Natural killer cell (primary cell): ENCODE measurements around the gene BTNL3. TPM values are rescaled to one million over a fixed set of nuclear protein-coding genes. Genes with fewer than 3 reads are reported as not detected.

ENCODE experiments used
- ATAC-seq, 3 donors: fragments of 150-1000 bp in 2 of 3; fragments of 200-7000 bp in 1 of 3; cut with Tn5 transposase; 1 replicate in 1 of 3; 2 replicates in 2 of 3; pipeline ENCODE4 v1.10.0; 2021; ENCODE audit warnings: mild to moderate bottlenecking in 2 of 3, moderate library complexity in 2 of 3
- DNase-seq, 2 donors: peaks; one replicate each; pipeline versions ENCODE4 v3.0.0 to v3.0.0-alpha.2; 2013 to 2021; ENCODE audit warnings: mixed read lengths in 1 of 2
- H3K27ac ChIP-seq: one replicate; pipeline ENCODE4 v1.5.1; 2013; ENCODE audit warnings: mild to moderate bottlenecking, low read length
- H3K27me3 ChIP-seq: one replicate; pipeline ENCODE4 v1.6.1; 2013; ENCODE audit warnings: low read length; ENCODE audit not compliant: control insufficient read depth, insufficient read depth
- H3K36me3 ChIP-seq: one replicate; pipeline ENCODE4 v1.6.1; 2013; ENCODE audit warnings: low read length; ENCODE audit not compliant: control insufficient read depth, insufficient read depth
- H3K4me1 ChIP-seq: one replicate; pipeline ENCODE4 v1.6.1; 2013; ENCODE audit warnings: low read length; ENCODE audit not compliant: control insufficient read depth, insufficient read depth
- H3K4me3 ChIP-seq: one replicate; pipeline ENCODE4 v1.5.1; 2013; ENCODE audit warnings: low read length
- H3K9me3 ChIP-seq: one replicate; pipeline ENCODE4 v1.6.1; 2013; ENCODE audit warnings: low read length; ENCODE audit not compliant: control insufficient read depth, insufficient read depth
- H3K27ac Mint-ChIP-seq, 2 donors: one replicate each; pipeline ENCODE4 v1.8.0; 2022; ENCODE audit warnings: mild to moderate bottlenecking in 2 of 2, mixed read lengths in 2 of 2, moderate library complexity in 1 of 2
- H3K27me3 Mint-ChIP-seq, 2 donors: one replicate each; pipeline ENCODE4 v1.8.0; 2022; ENCODE audit warnings: low read depth in 2 of 2, mixed read lengths in 2 of 2
- H3K36me3 Mint-ChIP-seq: one replicate; pipeline ENCODE4 v1.8.0; 2022; ENCODE audit warnings: mixed read lengths
- H3K4me1 Mint-ChIP-seq, 2 donors: one replicate each; pipeline ENCODE4 v1.8.0; 2022; ENCODE audit warnings: mixed read lengths in 2 of 2
- H3K4me3 Mint-ChIP-seq: one replicate; pipeline ENCODE4 v1.8.0; 2022; ENCODE audit warnings: mild to moderate bottlenecking, moderate library complexity, mixed read lengths
- H3K9me3 Mint-ChIP-seq, 2 donors: one replicate each; pipeline ENCODE4 v1.8.0; 2022; ENCODE audit warnings: mixed read lengths in 2 of 2
- CTCF ChIP-seq: fragments of 200-600 bp; IDR thresholded peaks from one replicate; pipeline ENCODE4 v1.8.0; 2022; ENCODE audit warnings: antibody characterized with exemption
- WGBS: methylation state at CpG from one replicate; pipeline ENCODE4 v1.1.7; 2013; ENCODE audit warnings: missing lambda C conversion rate; ENCODE audit not compliant: insufficient coverage; 5-methylcytosine and 5-hydroxymethylcytosine counted together
- intact Hi-C: fragments of 100-400 bp; cut with micrococcal nuclease; formaldehyde crosslinking; loops from one replicate; pipeline ENCODE4 v1.14.2; 2022
- total RNA-seq, 4 donors: library from RNA; stranded (reverse); fragments of 120-200 nt in 1 of 4; gene quantifications; one replicate each; pipeline versions ENCODE4 v1.2.3 to v1.2.4, GENCODE V29; 2013 to 2022

The BTNL3 gene
- total RNA-seq, 3 donors from 2014 or later (not counting 1 experiment from before 2014, with no cell fraction given): not detected

DNA sequence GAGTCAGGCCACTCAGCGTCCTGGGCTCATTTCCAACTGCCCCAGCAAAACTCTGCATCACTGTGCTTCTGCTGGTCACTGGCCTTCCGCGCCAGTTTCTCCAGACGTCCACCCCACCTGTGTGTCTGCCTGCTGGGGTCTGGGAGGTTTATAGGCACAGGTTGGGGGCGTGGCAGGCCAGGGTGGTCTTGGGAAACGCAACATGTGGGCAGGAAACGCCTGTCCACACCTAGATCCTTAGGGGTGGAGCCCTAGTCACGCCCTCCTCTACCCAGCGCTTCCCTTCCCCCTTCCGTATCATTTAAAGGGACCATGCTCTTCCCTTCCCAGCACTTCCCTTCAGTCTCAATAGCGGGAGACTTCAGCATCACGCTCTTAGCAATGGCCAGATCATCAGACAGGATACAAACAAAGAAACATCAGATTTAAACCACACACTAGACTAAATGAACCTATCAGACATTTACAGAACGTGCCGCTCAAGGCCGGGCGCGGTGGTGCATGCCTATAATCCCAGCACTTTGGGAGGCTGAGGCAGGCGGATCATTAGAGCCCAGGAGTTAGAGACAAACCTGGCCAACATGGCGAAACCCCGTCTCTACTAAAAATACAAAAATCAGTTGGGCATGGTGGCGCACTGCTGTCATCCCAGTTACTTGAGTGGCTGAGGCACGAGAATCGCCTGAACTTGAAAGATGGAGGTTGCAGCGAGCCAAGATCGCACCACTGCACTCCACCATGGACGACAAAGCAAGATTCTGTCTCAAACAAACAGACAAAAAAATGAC is 39.6 kb downstream of the BTNL3 start:
- Histone ChIP-seq H3K36me3 (no peaks in the 10 kb centered on the region), H3K4me1 (no peaks in the 10 kb centered on the region), H3K27ac (no peak overlapping the region), H3K27me3 (peaks cover 3% of the 10 kb centered on the region), H3K4me3 (no peak overlapping the region), H3K9me3 (peaks cover 3% of the 10 kb centered on the region)
- no peaks in the 10 kb centered on the region for H3K36me3 Mint-ChIP-seq
- no peak overlapping the region for H3K27ac Mint-ChIP-seq
- ATAC-seq: no peak
- H3K27me3 Mint-ChIP-seq: peaks cover 20 to 24% of the 10 kb centered on the region in 2 donors
- WGBS: 82% methylated on average over 26 of the region's 26 CpGs
- no peak for DNase-seq
- H3K4me3 Mint-ChIP-seq: no peak overlapping the region
- TF ChIP-seq CTCF: no peak
- intact Hi-C loops: no loop called here
- peaks cover 2 to 3% of the 10 kb centered on the region in 2 donors for H3K9me3 Mint-ChIP-seq
- H3K4me1 Mint-ChIP-seq: no peaks in the 10 kb centered on the region

GRCh38 chr5:181031716-181032115 is 43.1 kb downstream of the BTNL3 start:
- Mint-ChIP-seq H3K27me3 (peaks cover 9 to 16% of the 10 kb centered on the region in 2 donors), H3K27ac (no peak overlapping the region), H3K9me3 (peaks cover 2 to 3% of the 10 kb centered on the region in 2 donors), H3K36me3 (no peaks in the 10 kb centered on the region), H3K4me1 (no peaks in the 10 kb centered on the region), H3K4me3 (no peak overlapping the region)
- no peak overlapping the region for H3K27ac ChIP-seq
- ATAC-seq (peak in 1 of 3 donors; percentile 37), DNase-seq (no peak)
- no peak overlapping the region for H3K4me3 ChIP-seq
- no peaks in the 10 kb centered on the region for H3K4me1 ChIP-seq
- no peak for TF ChIP-seq CTCF
- H3K27me3 ChIP-seq: no peaks in the 10 kb centered on the region
- intact Hi-C loops: no loop called here
- H3K36me3 ChIP-seq: no peaks in the 10 kb centered on the region
- no peaks in the 10 kb centered on the region for H3K9me3 ChIP-seq
- 92% methylated on average over 3 of the region's 3 CpGs for WGBS

DNA sequence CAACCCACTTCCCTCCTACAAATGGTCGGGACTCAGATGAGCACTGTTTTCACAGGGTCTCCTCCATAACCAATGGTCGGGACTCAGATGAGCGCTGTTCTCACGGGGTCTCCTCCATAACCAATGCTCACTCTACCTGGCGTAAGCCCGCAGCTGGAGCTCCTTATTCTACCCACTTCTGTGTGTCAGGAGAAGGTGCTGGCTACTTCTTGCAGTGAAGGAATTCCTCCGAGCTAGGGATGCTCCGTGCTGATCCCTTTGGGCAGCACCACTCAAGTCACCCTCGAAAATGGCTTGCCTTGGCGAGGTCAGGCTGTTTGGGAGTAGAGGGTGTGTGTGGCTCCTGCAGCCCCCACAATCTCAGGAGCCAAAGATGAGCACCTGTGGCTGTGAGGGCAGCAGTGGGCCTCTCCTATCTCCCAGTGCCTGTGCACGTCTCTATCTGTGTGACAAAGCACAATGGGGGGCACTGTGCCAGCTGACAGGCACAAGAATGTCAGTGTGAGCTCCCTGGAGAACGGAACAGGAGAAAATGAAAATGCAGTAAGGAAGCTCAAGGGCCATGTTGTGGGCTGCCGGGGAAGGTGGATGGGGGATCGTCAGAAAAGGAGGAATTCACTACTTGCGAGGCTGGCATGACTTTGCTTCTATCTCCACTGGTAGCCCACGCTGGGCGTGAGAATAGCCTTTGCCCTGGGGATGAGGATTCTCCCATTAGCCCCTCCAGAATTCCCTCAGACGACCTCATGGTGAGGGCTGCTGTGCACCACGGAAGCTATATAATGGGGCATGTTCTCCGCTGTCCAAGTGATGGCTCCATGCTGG is 47.6 kb downstream of the BTNL3 start:
- ATAC-seq (no peak), DNase-seq (no peak)
- WGBS: 87% methylated on average over 20 of the region's 20 CpGs
- Histone ChIP-seq H3K27me3 (no peaks in the 10 kb centered on the region), H3K36me3 (no peaks in the 10 kb centered on the region), H3K9me3 (no peaks in the 10 kb centered on the region), H3K4me1 (no peaks in the 10 kb centered on the region), H3K27ac (no peak overlapping the region), H3K4me3 (no peak overlapping the region)
- Mint-ChIP-seq H3K4me3 (no peak overlapping the region), H3K27ac (no peak overlapping the region), H3K4me1 (no peaks in the 10 kb centered on the region), H3K36me3 (no peaks in the 10 kb centered on the region), H3K27me3 (peaks cover 23 to 29% of the 10 kb centered on the region in 2 donors), H3K9me3 (peaks cover 2 to 3% of the 10 kb centered on the region in 2 donors)
- no peak for TF ChIP-seq CTCF
- intact Hi-C loops: no loop called here
